Liver (tissue), 3 donors: Measurements from ENCODE around the gene SNAP25.

Experiments used
- FOXA1 ChIP-seq: IDR thresholded peaks from 2 replicates; pipeline ENCODE4 v1.6.1; 2016; ENCODE audit warnings: antibody characterized with exemption
- GABPA ChIP-seq, 2 donors: IDR thresholded peaks in 1 of 2; conservative IDR thresholded peaks in 1 of 2; 2 replicates each; pipeline ENCODE4 v1.6.1; 2016; ENCODE audit warnings: antibody characterized with exemption in 2 of 2, mild to moderate bottlenecking in 1 of 2, moderate library complexity in 1 of 2
- HNF4G ChIP-seq: IDR thresholded peaks from 2 replicates; pipeline ENCODE4 v1.6.1; 2016; ENCODE audit warnings: antibody characterized with exemption
- RAD21 ChIP-seq, 2 donors: IDR thresholded peaks; 2 replicates each; pipeline ENCODE4 v1.6.1; 2016; ENCODE audit warnings: antibody characterized with exemption in 2 of 2, mild to moderate bottlenecking in 2 of 2
- TAF1 ChIP-seq: conservative IDR thresholded peaks from 2 replicates; pipeline ENCODE4 v1.6.1; 2016; ENCODE audit warnings: antibody characterized with exemption, mild to moderate bottlenecking
- YY1 ChIP-seq: IDR thresholded peaks from 2 replicates; pipeline ENCODE4 v1.6.1; 2016; ENCODE audit warnings: antibody characterized with exemption, mild to moderate bottlenecking
- TF ChIP-seq, protein P1 (sequence below): fragments of 150-350 bp; IDR thresholded peaks from 2 replicates; pipeline ENCODE4 v1.5.1; 2017; ENCODE audit warnings: improper control_type of control experiment, low read depth, low read length; ENCODE audit not compliant: missing input control
- TF ChIP-seq, protein P2 (sequence below): IDR thresholded peaks from 2 replicates; pipeline ENCODE4 v1.6.1; 2016; ENCODE audit warnings: antibody characterized with exemption
- TF ChIP-seq, protein P3 (sequence below): IDR thresholded peaks from 2 replicates; pipeline ENCODE4 v1.6.1; 2016; ENCODE audit warnings: antibody characterized with exemption, mild to moderate bottlenecking
- TF ChIP-seq, protein P4 (sequence below): IDR thresholded peaks from 2 replicates; pipeline ENCODE4 v1.6.1; 2016; ENCODE audit warnings: antibody characterized with exemption
- donor health status: healthy.
- donor health status: healthy.

DNA sequence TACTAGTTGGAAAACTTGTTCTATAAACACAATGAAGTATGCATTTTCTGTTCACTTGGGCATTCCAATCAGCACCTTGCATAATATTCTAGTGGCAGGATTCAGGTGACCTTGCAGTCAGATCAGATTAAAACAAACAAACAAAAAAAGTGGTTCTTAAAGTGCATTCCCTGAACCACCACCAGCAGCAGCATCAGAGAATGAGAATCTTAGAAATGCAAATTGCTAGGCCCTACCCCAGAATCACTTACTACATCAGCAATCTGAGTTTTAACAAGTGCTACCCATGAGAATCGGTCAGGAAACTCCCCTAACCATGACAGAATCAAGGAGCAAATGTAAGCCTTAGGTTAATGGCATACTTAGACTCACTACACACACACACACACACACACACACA, 41.7 kb downstream of the SNAP25 start:
- TF ChIP-seq, protein P1, sequence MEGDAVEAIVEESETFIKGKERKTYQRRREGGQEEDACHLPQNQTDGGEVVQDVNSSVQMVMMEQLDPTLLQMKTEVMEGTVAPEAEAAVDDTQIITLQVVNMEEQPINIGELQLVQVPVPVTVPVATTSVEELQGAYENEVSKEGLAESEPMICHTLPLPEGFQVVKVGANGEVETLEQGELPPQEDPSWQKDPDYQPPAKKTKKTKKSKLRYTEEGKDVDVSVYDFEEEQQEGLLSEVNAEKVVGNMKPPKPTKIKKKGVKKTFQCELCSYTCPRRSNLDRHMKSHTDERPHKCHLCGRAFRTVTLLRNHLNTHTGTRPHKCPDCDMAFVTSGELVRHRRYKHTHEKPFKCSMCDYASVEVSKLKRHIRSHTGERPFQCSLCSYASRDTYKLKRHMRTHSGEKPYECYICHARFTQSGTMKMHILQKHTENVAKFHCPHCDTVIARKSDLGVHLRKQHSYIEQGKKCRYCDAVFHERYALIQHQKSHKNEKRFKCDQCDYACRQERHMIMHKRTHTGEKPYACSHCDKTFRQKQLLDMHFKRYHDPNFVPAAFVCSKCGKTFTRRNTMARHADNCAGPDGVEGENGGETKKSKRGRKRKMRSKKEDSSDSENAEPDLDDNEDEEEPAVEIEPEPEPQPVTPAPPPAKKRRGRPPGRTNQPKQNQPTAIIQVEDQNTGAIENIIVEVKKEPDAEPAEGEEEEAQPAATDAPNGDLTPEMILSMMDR, result no peak
- TF ChIP-seq, protein P2, sequence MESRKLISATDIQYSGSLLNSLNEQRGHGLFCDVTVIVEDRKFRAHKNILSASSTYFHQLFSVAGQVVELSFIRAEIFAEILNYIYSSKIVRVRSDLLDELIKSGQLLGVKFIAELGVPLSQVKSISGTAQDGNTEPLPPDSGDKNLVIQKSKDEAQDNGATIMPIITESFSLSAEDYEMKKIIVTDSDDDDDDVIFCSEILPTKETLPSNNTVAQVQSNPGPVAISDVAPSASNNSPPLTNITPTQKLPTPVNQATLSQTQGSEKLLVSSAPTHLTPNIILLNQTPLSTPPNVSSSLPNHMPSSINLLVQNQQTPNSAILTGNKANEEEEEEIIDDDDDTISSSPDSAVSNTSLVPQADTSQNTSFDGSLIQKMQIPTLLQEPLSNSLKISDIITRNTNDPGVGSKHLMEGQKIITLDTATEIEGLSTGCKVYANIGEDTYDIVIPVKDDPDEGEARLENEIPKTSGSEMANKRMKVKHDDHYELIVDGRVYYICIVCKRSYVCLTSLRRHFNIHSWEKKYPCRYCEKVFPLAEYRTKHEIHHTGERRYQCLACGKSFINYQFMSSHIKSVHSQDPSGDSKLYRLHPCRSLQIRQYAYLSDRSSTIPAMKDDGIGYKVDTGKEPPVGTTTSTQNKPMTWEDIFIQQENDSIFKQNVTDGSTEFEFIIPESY, result no peak
- TF ChIP-seq FOXA1, result no peak
- TF ChIP-seq RAD21 (IDR thresholded peaks at IDR 0.05), result no peak
- TF ChIP-seq, protein P3, sequence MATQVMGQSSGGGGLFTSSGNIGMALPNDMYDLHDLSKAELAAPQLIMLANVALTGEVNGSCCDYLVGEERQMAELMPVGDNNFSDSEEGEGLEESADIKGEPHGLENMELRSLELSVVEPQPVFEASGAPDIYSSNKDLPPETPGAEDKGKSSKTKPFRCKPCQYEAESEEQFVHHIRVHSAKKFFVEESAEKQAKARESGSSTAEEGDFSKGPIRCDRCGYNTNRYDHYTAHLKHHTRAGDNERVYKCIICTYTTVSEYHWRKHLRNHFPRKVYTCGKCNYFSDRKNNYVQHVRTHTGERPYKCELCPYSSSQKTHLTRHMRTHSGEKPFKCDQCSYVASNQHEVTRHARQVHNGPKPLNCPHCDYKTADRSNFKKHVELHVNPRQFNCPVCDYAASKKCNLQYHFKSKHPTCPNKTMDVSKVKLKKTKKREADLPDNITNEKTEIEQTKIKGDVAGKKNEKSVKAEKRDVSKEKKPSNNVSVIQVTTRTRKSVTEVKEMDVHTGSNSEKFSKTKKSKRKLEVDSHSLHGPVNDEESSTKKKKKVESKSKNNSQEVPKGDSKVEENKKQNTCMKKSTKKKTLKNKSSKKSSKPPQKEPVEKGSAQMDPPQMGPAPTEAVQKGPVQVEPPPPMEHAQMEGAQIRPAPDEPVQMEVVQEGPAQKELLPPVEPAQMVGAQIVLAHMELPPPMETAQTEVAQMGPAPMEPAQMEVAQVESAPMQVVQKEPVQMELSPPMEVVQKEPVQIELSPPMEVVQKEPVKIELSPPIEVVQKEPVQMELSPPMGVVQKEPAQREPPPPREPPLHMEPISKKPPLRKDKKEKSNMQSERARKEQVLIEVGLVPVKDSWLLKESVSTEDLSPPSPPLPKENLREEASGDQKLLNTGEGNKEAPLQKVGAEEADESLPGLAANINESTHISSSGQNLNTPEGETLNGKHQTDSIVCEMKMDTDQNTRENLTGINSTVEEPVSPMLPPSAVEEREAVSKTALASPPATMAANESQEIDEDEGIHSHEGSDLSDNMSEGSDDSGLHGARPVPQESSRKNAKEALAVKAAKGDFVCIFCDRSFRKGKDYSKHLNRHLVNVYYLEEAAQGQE, result no peak
- TF ChIP-seq TAF1, result no peak
- TF ChIP-seq, protein P4, sequence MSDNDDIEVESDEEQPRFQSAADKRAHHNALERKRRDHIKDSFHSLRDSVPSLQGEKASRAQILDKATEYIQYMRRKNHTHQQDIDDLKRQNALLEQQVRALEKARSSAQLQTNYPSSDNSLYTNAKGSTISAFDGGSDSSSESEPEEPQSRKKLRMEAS, result no peak
- no peak for TF ChIP-seq GABPA (IDR thresholded peaks at IDR 0.05 in 1 of 2, conservative IDR thresholded peaks at IDR 0.05 in 1 of 2)
- no peak for TF ChIP-seq YY1
- no peak for TF ChIP-seq HNF4G
